Brain microvascular endothelial cell (primary cell): ENCODE measurements around the gene POLR3GL.
A peak's percentile ranks its signal among the peaks of the same experiment; 100 is the strongest.

ENCODE experiments used
- DNase-seq: peaks from one replicate; pipeline ENCODE4 v3.0.0-alpha.2; 2020
- H3K27ac ChIP-seq: fragments of 250-450 bp; sonication (Bioruptor Pico); 2 replicates; pipeline ENCODE4 v1.5.1; 2020; ENCODE audit warnings: mild to moderate bottlenecking, moderate library complexity
- H3K27me3 ChIP-seq: fragments of 250-450 bp; sonication (Bioruptor Pico); replicated peaks from 2 replicates; pipeline ENCODE4 v1.5.1; 2020; ENCODE audit warnings: mild to moderate bottlenecking
- H3K36me3 ChIP-seq: fragments of 250-450 bp; sonication (Bioruptor Pico); replicated peaks from 2 replicates; pipeline ENCODE4 v1.5.1; 2020; ENCODE audit warnings: mild to moderate bottlenecking
- H3K4me3 ChIP-seq: 2 replicates; pipeline ENCODE4 v1.5.1; 2011; ENCODE audit warnings: low read depth, mild to moderate bottlenecking, control low read depth, low read length, moderate library complexity
- in situ Hi-C: cut with HindIII; loops from 2 replicates; pipeline ENCODE4 v1.10.0; 2017; ENCODE audit warnings: low sequenced_read_pairs, low pct_ligation_motif_present
- TF ChIP-seq, protein P1 (sequence below): IDR thresholded peaks from 2 replicates; pipeline ENCODE4 v1.5.1; 2011; ENCODE audit warnings: low read depth, mild to moderate bottlenecking, moderate library complexity, low read length, control low read depth, inconsistent platforms; ENCODE audit errors: missing control alignments

Gene POLR3GL

DNA sequence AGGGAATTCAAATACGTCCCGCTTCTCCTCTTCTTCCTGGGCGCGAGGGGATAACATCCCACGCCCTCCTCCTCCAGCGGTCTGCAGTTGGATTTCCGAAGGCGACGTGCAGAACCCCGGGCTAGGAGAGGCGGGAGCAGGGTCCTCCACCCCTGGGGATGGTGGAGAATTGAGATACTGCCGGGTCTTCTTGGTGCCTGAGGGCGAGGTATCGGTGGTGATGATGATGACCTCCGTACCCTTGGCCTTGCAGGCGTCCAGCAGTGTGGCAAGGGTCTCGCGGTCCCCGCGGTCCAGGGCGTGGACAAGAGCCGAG lies 3.4 kb upstream of the POLR3GL start:
- DNase-seq = no peak
- TF ChIP-seq, protein P1, sequence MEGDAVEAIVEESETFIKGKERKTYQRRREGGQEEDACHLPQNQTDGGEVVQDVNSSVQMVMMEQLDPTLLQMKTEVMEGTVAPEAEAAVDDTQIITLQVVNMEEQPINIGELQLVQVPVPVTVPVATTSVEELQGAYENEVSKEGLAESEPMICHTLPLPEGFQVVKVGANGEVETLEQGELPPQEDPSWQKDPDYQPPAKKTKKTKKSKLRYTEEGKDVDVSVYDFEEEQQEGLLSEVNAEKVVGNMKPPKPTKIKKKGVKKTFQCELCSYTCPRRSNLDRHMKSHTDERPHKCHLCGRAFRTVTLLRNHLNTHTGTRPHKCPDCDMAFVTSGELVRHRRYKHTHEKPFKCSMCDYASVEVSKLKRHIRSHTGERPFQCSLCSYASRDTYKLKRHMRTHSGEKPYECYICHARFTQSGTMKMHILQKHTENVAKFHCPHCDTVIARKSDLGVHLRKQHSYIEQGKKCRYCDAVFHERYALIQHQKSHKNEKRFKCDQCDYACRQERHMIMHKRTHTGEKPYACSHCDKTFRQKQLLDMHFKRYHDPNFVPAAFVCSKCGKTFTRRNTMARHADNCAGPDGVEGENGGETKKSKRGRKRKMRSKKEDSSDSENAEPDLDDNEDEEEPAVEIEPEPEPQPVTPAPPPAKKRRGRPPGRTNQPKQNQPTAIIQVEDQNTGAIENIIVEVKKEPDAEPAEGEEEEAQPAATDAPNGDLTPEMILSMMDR = no peak
- in situ Hi-C loops = no loop called here
- H3K27ac ChIP-seq = no peak overlapping the region
- H3K27me3 ChIP-seq = no peaks in the 10 kb centered on the region
- no peaks in the 10 kb centered on the region for H3K36me3 ChIP-seq
- H3K4me3 ChIP-seq = peak overlapping the region; percentile 77

DNA sequence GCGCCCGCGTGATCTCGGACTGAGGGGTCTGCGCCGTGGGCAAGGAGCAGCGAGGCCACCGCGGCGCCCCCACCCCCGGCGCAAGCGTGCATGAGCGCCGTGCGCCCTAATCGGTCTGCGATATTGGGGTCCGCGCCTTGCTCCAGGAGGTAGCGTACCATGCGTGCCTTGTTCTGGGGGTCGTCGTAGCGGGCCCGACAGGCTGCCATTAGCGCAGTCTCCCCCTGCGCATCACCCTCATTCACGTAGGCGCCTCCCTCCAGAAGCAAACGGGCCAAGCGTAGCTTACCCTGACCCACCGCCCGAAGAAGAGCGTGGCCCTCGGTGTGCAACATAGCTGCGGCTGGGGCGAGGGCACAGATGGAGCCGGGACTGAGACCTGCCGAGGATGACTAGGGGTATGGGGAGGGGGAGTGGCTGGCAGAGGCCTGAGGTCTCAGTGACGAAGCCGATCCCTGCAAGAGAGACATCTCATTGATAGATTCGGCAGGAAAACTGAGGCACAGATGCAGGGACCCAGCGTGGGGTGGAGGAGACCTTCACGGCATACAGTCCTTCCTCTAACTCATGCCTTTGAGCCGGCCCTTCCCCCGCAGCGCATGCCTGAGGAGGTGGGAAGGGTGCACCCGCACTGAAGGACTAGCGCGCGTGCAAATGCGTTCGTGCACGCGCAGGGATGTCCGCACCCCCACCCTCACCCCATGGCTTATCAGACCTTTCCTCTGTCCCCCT lies 2.9 kb upstream of the POLR3GL start:
- H3K4me3 ChIP-seq = peak overlapping the region; percentile 77
- no peaks in the 10 kb centered on the region for H3K36me3 ChIP-seq
- no peak overlapping the region for H3K27ac ChIP-seq
- no peak for DNase-seq
- TF ChIP-seq, protein P1 = no peak
- in situ Hi-C loops = no loop called here
- no peaks in the 10 kb centered on the region for H3K27me3 ChIP-seq

DNA sequence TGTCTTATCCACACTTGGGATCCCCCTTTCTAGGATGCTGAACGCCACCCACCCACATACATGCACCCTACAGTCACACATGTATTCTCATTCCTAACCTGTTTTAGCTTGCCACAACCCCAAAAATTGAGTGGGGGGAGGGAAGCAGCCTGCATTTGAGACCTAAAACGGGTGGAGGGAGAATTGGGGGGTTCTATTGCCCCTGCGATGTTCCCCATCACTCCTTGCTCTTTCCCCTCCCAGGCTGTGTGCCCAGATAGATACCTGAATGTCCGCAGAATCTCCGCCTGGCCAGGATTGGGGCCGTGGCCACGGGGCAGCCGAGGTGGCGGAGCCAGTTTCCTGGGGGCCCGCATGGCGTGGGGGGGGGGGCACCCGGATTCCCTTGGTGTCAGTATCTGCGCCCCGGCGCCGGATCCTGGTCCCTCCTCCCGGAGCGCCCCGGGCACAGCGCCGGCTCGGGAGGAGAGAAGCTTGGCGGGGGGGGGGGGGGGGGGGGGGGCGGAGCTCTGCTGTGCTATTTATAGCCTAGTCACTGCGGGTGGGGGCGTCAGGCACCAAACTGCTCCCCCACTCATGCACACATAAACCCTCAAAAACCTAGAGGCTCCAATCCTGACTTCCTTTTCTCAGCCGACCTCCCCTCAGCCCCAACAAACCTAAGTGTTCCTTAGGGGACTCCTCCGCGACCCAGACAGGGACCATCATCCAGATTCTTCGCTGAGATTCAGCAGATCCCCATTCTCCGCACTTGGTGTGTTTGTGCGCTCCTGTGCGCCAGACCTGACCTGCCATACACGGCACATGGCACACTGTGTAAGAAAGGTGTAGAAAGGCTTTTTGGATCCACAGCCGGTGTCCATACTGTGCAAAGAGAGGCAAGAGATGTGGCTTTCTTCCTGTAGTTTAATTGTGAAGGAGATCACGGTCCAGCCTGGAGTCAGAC lies 2.1 kb upstream of the POLR3GL start:
- in situ Hi-C loops = no loop called here
- no peak for DNase-seq

DNA sequence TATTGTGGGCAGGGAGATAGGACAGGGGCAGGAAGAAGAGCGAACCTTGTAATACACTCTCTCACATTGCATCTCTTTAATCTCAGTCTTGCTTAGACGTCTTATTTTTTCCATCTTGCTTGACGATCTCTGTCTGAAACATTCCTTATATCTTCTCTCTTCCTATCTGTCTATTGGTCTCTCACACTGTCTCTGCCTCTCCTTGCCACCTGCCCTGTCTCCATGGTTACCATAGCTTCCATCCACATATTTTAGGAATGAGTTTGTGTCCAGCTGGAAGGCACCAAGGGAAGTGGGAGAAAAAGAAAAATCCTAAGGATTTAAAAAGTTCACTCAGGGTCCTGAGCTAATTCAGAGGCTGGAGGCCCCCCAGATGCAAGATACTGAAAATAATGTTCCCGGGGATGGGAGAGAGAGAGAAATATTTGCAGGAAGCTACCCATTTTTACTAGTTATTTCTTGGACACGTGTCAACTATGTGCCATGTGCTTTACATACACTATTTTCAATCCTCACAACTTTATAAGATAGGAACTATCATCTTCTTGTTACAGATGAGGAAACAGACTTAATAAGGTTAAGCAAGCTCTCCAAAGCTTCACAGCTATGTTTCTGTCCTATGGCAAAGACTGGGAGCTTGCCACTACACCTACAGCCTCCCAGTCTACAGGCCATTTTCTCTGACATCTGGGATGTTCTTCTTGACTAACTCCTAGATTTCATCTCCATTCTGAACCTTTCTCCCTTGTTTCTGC lies 1.0 kb upstream of the POLR3GL start:
- in situ Hi-C loops = no loop called here
- DNase-seq = no peak
- Histone ChIP-seq H3K27ac (peak overlapping the region; percentile 57), H3K27me3 (no peaks in the 10 kb centered on the region), H3K36me3 (no peaks in the 10 kb centered on the region), H3K4me3 (peak overlapping the region; percentile 84)
- TF ChIP-seq, protein P1 = no peak

More for the DNA sequence above, 2.1 kb upstream of the POLR3GL start:
- Histone ChIP-seq H3K27me3 (no peaks in the 10 kb centered on the region), H3K36me3 (no peaks in the 10 kb centered on the region), H3K4me3 (peak overlapping the region; percentile 77), H3K27ac (peak overlapping the region; percentile 11)
- TF ChIP-seq, protein P1 = no peak

DNA sequence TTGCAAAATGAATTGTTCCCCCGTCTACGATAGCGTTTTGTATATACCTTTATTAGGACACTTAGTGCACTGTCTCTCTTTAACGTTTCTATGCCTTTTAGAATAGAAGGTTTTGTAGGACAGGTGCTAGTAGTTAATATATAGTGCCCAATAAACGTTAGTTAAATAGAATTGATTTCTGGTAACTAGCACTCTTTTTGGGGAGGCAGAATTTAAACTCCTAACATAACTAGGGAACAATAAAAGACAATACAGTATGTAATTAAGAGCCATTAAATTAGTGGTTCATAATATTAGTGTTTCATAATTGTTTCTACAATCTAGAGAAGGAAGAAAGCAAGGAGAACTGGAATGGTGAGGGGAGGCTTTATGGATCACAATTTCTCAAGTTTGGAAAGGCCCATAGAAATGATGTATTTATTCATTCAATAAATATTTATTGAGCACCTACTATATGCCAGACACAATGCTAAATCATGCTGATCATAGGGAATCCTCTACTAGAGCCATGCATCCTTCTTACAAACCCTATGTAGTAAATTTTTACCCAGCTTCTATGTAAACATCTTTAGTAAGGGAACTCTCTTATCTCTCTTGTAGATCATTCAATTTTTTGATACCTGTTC lies 742 bp downstream of the POLR3GL start:
- in situ Hi-C loops = no loop called here
- TF ChIP-seq, protein P1 = no peak
- H3K27me3 ChIP-seq = no peaks in the 10 kb centered on the region
- peak overlapping the region; percentile 84 for H3K4me3 ChIP-seq
- DNase-seq = no peak
- H3K36me3 ChIP-seq = no peaks in the 10 kb centered on the region
- no peak overlapping the region for H3K27ac ChIP-seq
